Ishikawa (cell line): ENCODE results near the gene PRMT7.

Experiments used
- CEBPB ChIP-seq: IDR thresholded peaks from 2 replicates; pipeline ENCODE4 v1.6.1; 2012
- CREB1 ChIP-seq: IDR thresholded peaks from 2 replicates; pipeline ENCODE4 v1.6.1; 2012; ENCODE audit warnings: low read depth
- EGR1 ChIP-seq: IDR thresholded peaks from 2 replicates; pipeline ENCODE4 v1.6.1; 2012
- EP300 ChIP-seq: IDR thresholded peaks from 2 replicates; pipeline ENCODE4 v1.6.1; 2012; ENCODE audit warnings: borderline replicate concordance
- FOXM1 ChIP-seq: IDR thresholded peaks from 2 replicates; pipeline ENCODE4 v1.6.1; 2012; ENCODE audit warnings: low read depth, borderline replicate concordance
- NFIC ChIP-seq: IDR thresholded peaks from 2 replicates; pipeline ENCODE4 v1.6.1; 2012
- RAD21 ChIP-seq: IDR thresholded peaks from 2 replicates; pipeline ENCODE4 v1.6.1; 2012; ENCODE audit warnings: low read depth
- TAF1 ChIP-seq: IDR thresholded peaks from 2 replicates; pipeline ENCODE4 v1.6.1; 2012; ENCODE audit warnings: low read depth, mild to moderate bottlenecking
- TCF12 ChIP-seq: IDR thresholded peaks from 2 replicates; pipeline ENCODE4 v1.6.1; 2012; ENCODE audit warnings: low read depth
- TEAD4 ChIP-seq: IDR thresholded peaks from 2 replicates; pipeline ENCODE4 v1.6.1; 2012
- YY1 ChIP-seq: IDR thresholded peaks from 2 replicates; pipeline ENCODE4 v1.6.1; 2012; ENCODE audit warnings: low read depth
- ZBTB7A ChIP-seq: IDR thresholded peaks from 2 replicates; pipeline ENCODE4 v1.6.1; 2012; ENCODE audit warnings: low read depth
- TF ChIP-seq, protein P1 (sequence below): IDR thresholded peaks from 2 replicates; pipeline ENCODE4 v1.6.1; 2012; ENCODE audit warnings: low read depth, mild to moderate bottlenecking
- TF ChIP-seq, protein P2 (sequence below): IDR thresholded peaks from 2 replicates; pipeline ENCODE4 v1.6.1; 2012
- TF ChIP-seq, protein P3 (sequence below): IDR thresholded peaks from 2 replicates; pipeline ENCODE4 v1.6.1; 2012

PRMT7 gene, protein sequence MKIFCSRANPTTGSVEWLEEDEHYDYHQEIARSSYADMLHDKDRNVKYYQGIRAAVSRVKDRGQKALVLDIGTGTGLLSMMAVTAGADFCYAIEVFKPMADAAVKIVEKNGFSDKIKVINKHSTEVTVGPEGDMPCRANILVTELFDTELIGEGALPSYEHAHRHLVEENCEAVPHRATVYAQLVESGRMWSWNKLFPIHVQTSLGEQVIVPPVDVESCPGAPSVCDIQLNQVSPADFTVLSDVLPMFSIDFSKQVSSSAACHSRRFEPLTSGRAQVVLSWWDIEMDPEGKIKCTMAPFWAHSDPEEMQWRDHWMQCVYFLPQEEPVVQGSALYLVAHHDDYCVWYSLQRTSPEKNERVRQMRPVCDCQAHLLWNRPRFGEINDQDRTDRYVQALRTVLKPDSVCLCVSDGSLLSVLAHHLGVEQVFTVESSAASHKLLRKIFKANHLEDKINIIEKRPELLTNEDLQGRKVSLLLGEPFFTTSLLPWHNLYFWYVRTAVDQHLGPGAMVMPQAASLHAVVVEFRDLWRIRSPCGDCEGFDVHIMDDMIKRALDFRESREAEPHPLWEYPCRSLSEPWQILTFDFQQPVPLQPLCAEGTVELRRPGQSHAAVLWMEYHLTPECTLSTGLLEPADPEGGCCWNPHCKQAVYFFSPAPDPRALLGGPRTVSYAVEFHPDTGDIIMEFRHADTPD

DNA sequence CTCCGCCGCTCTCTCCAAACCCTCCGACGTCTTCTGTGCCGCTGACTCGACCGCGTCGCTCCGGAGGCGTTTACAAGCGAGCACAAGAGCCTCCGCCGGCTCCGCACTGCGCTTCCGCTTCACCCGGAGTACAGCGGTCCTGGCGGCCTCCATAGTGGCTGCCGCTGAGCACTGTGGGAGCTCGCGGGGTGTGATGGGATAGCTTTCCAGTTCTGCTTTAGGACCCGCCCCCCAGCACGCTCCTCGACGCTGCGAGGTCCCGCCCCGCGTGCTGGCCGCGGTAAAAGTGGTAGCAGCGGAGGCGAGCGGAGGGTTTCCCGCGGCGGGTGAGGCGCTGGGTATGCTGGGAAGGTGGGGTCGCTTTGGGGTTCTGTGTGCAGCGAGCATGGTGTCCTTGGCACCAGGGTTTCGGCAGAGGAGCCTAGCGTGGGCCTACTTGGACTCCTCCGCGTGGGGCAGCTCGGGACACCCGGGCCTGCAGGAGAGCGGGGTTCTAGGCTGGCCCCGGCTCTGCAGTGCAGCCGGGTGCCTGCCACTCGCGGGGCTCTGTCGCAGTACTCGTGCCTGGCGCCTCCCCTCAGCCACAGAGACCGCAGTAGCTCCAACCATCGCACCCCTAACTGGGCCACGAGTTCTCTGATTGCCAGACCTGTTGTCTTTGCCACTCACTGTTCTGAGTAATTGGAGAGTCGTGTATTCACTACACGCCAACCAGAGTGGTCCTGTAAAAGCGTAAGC, at the start of gene PRMT7, which contains the start of gene SLC7A6OS:
PRMT7 (plus strand) TSS at position 246 of the 738 bp plus-strand sequence. CDS start 4,961 bp downstream, outside the sequence.
SLC7A6OS (minus strand) TSS at position 173 of the 738 bp plus-strand sequence; CDS start at position 153, 20 bp downstream.
- no peak for TF ChIP-seq NFIC
- TF ChIP-seq CEBPB, result no peak
- TF ChIP-seq ZBTB7A, result no peak
- TF ChIP-seq, protein P1, sequence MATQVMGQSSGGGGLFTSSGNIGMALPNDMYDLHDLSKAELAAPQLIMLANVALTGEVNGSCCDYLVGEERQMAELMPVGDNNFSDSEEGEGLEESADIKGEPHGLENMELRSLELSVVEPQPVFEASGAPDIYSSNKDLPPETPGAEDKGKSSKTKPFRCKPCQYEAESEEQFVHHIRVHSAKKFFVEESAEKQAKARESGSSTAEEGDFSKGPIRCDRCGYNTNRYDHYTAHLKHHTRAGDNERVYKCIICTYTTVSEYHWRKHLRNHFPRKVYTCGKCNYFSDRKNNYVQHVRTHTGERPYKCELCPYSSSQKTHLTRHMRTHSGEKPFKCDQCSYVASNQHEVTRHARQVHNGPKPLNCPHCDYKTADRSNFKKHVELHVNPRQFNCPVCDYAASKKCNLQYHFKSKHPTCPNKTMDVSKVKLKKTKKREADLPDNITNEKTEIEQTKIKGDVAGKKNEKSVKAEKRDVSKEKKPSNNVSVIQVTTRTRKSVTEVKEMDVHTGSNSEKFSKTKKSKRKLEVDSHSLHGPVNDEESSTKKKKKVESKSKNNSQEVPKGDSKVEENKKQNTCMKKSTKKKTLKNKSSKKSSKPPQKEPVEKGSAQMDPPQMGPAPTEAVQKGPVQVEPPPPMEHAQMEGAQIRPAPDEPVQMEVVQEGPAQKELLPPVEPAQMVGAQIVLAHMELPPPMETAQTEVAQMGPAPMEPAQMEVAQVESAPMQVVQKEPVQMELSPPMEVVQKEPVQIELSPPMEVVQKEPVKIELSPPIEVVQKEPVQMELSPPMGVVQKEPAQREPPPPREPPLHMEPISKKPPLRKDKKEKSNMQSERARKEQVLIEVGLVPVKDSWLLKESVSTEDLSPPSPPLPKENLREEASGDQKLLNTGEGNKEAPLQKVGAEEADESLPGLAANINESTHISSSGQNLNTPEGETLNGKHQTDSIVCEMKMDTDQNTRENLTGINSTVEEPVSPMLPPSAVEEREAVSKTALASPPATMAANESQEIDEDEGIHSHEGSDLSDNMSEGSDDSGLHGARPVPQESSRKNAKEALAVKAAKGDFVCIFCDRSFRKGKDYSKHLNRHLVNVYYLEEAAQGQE, result 0 out of 2 replicates have a peak, but pooled peaks have one; percentile 9
- peak; percentile 53; the same call in 1 of the 2 replicates for TF ChIP-seq EGR1
- no peak for TF ChIP-seq EP300
- 0 out of 2 replicates have a peak, but pooled peaks have one; percentile 48 for TF ChIP-seq TCF12
- TF ChIP-seq TAF1, result peak; percentile 92
- TF ChIP-seq, protein P2, sequence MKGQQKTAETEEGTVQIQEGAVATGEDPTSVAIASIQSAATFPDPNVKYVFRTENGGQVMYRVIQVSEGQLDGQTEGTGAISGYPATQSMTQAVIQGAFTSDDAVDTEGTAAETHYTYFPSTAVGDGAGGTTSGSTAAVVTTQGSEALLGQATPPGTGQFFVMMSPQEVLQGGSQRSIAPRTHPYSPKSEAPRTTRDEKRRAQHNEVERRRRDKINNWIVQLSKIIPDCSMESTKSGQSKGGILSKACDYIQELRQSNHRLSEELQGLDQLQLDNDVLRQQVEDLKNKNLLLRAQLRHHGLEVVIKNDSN, result no peak
- TF ChIP-seq TEAD4, result 0 out of 2 replicates have a peak, but pooled peaks have one; percentile 3
- TF ChIP-seq YY1, result peak; percentile 94
- TF ChIP-seq, protein P3, sequence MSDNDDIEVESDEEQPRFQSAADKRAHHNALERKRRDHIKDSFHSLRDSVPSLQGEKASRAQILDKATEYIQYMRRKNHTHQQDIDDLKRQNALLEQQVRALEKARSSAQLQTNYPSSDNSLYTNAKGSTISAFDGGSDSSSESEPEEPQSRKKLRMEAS, result peak; percentile 79
- TF ChIP-seq FOXM1, result no peak

DNA sequence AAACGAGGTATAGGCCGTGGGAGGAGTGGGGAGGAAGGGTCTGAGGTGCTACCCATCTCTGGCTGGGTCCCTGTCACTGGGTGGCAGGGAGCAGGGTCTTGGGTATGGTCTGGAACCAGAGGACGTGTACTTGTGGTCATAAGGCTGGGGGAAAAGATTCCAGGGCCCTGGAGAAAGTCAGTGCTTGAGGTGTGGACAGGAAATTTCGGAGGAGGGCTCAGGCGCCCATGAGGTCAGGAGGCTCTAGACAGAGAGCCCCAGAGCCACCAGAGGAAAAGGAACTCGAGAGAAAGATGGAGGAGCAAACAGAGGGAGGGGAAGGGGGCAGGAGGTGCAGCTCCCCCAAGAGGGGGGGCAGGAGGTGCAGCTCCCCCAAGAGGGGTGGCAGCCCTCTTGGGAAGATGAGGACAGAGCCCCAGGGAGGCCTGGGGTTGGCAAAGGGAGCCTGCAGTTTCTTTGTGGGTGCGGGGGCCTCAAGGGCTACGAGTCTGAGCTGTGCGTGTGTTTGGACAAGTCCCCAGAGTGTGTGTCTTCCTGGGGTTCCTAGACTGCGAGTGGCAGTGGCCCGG, 47.2 kb upstream of the PRMT7 start:
- TF ChIP-seq, protein P3, result no peak
- TF ChIP-seq ZBTB7A, result 0 out of 2 replicates have a peak, but pooled peaks have one; percentile 12

DNA sequence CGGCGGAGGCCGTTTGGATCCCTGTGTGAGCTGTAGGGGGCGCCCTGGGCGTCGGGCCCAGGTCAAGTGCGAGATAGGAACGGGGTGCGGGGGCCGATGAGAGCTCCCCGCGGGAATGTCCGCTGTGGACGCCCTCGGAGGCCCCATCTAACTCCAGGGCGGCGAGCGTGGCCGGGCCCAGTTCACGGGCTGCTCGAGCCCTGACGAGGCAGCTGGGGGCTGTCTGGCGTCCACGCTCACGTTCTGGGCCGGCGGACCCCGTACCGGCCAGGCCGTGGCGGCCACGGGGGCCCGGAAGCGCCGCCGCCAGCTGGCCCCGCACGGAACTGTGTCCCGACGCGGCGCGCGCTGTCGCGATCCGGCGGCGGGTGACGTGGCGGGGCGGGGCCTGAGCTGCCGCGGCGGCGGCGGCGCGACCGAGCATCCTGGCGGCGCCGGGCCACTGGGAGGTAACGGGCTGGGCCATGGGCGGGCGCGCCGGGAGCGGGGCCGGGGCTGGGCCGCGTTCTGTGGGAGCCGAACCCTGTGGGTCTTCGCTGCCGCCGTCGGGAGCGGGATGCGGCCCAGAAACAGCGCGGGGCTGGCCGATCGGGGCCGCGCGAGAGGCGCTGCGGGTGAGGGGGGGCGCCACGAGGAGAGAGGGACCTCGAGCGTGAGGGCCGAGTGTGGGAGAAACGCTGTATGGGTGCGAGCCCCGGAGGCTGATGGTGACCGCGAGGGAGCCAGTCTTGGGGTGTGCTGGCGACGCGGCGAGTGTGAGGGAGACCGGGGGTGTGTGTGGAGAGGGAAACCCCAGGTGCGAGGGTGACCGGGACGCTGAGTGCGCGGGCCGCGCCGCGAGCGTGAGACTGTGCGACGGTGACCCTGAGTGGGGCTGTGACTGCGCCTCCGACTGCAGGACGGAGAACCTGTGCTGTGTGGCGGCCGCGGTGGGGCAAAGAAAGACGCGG, 46.4 kb upstream of the PRMT7 start, which contains the start of gene SLC7A6:
SLC7A6 (plus strand) TSS at position 399 of the 950 bp plus-strand sequence. CDS start 10,201 bp downstream, outside the sequence.
- TF ChIP-seq CREB1 (no peak), TCF12 (no peak; the same call in 1 of the 2 replicates), FOXM1 (no peak), NFIC (no peak), TEAD4 (peak; percentile 30), RAD21 (peak; percentile 34; the same call in 1 of the 2 replicates), EP300 (no peak), YY1 (no peak), EGR1 (peak; percentile 62)
- TF ChIP-seq, protein P1, result no peak
- TF ChIP-seq, protein P2, result no peak
- TF ChIP-seq, protein P3, result peak; percentile 81
